GM23248 (cell line): ENCODE data around the gene GLP1R. TPM values are rescaled to one million over a fixed set of nuclear protein-coding genes. Genes with fewer than 3 reads are reported as not detected.

Experiments
- DNase-seq: peaks from one replicate; pipeline ENCODE4 v3.0.0-alpha.2; 2015
- H2AFZ ChIP-seq: fragments of 200-600 bp; sonication (generic); 2 replicates; pipeline ENCODE4 v1.6.1; 2016; ENCODE audit warnings: antibody characterized with exemption
- H3F3A ChIP-seq: fragments of 200-600 bp; sonication (generic); 2 replicates; pipeline ENCODE4 v1.6.1; 2016; ENCODE audit warnings: mild to moderate bottlenecking, antibody characterized with exemption, mixed run types; ENCODE audit not compliant: insufficient read depth
- H3K27ac ChIP-seq: fragments of 200-600 bp; sonication (generic); 2 replicates; pipeline ENCODE4 v1.5.1; 2016; ENCODE audit warnings: mild to moderate bottlenecking
- H3K27me3 ChIP-seq: fragments of 200-600 bp; sonication (generic); replicated peaks from 2 replicates; pipeline ENCODE4 v1.6.1; 2016; ENCODE audit warnings: mild to moderate bottlenecking; ENCODE audit not compliant: insufficient read depth
- H3K36me3 ChIP-seq: fragments of 200-600 bp; sonication (generic); 2 replicates; pipeline ENCODE4 v1.6.1; 2016; ENCODE audit warnings: low read depth, mild to moderate bottlenecking
- H3K4me1 ChIP-seq: fragments of 200-600 bp; sonication (generic); 2 replicates; pipeline ENCODE4 v1.6.1; 2016; ENCODE audit warnings: mild to moderate bottlenecking; ENCODE audit not compliant: insufficient read depth
- H3K4me2 ChIP-seq: fragments of 200-600 bp; sonication (generic); one replicate; pipeline ENCODE4 v1.6.1; 2016; ENCODE audit warnings: mild to moderate bottlenecking; ENCODE audit not compliant: unreplicated experiment
- H3K4me3 ChIP-seq: fragments of 200-600 bp; sonication (generic); 2 replicates; pipeline ENCODE4 v1.5.1; 2016; ENCODE audit warnings: mild to moderate bottlenecking
- H3K79me2 ChIP-seq: fragments of 200-600 bp; sonication (generic); 2 replicates; pipeline ENCODE4 v1.6.1; 2016; ENCODE audit warnings: mild to moderate bottlenecking; ENCODE audit not compliant: insufficient read depth
- H3K9ac ChIP-seq: fragments of 200-600 bp; sonication (generic); 2 replicates; pipeline ENCODE4 v1.6.1; 2016; ENCODE audit warnings: mild to moderate bottlenecking
- H3K9me2 ChIP-seq: fragments of 200-600 bp; sonication (generic); 2 replicates; pipeline ENCODE4 v1.6.1; 2016; ENCODE audit warnings: mixed run types, mild to moderate bottlenecking, moderate library complexity; ENCODE audit not compliant: insufficient read depth
- H3K9me3 ChIP-seq: fragments of 200-600 bp; sonication (generic); one replicate; pipeline ENCODE4 v1.6.1; 2017; ENCODE audit warnings: low read depth
- H4K20me1 ChIP-seq: fragments of 200-600 bp; sonication (generic); 2 replicates; pipeline ENCODE4 v1.6.0; 2016; ENCODE audit not compliant: insufficient read depth
- EZH2 ChIP-seq: fragments of 200-600 bp; sonication (generic); IDR thresholded peaks from 2 replicates; pipeline ENCODE4 v1.6.1; 2018; ENCODE audit warnings: antibody characterized with exemption, mild to moderate bottlenecking; ENCODE audit not compliant: insufficient read depth, poor library complexity, severe bottlenecking
- EZH2phosphoT487 ChIP-seq: fragments of 200-600 bp; sonication (generic); IDR thresholded peaks from 2 replicates; pipeline ENCODE4 v1.6.1; 2018; ENCODE audit warnings: antibody characterized with exemption, moderate library complexity, mild to moderate bottlenecking, low read depth; ENCODE audit not compliant: insufficient read depth
- WGBS, 2 experiments: methylation state at CpG; one replicate each; pipeline ENCODE4 v1.1.6; 2015 to 2017; ENCODE audit warnings: low lambda C conversion rate in 2 of 2, low coverage in 1 of 2; ENCODE audit errors: missing lambda C conversion rate in 2 of 2; 5-methylcytosine and 5-hydroxymethylcytosine counted together
- in situ Hi-C: fragments of 300-500 bp; cut with MboI; formaldehyde crosslinking; loops from 2 replicates; pipeline ENCODE4 v1.15.0; 2020
- polyA plus RNA-seq: library from polyadenylated mRNA; unstranded; fragments of >200 nt; fragmentation: Nextera tagmentation; extraction: Ambion mirVana; gene quantifications from 2 replicates; pipeline ENCODE4 v1.2.1, GENCODE V29; 2016
- total RNA-seq: library from RNA; depleted of rRNA; stranded (reverse); fragments of >200 nt; shearing (Covaris generic); gene quantifications from 2 replicates; pipeline ENCODE4 v1.2.3, GENCODE V29; 2014

The GLP1R gene
- total and polyA plus RNA-seq, 2 experiments from 2014 or later, result not detected

GRCh38 chr6:39077882-39078594, 29.5 kb downstream of the GLP1R start:
- in situ Hi-C loops, result no loop called here
- Histone ChIP-seq H3K4me1 (no peaks in the 10 kb centered on the region), H3K9me2 (no peaks in the 10 kb centered on the region), H3K27me3 (no peaks in the 10 kb centered on the region), H4K20me1 (no peaks in the 10 kb centered on the region), H3K4me2 (no peak overlapping the region), H3K4me3 (no peak overlapping the region), H3K9me3 (no peaks in the 10 kb centered on the region), H3F3A (no peaks in the 10 kb centered on the region), H3K9ac (no peak overlapping the region), H3K27ac (no peak overlapping the region), H2AFZ (no peak overlapping the region), H3K79me2 (no peaks in the 10 kb centered on the region), H3K36me3 (no peaks in the 10 kb centered on the region)
- 53 to 57% methylated on average over 11 of the region's 11 CpGs for WGBS, 2 experiments
- TF ChIP-seq EZH2phosphoT487, result no peak
- no peak for TF ChIP-seq EZH2
- DNase-seq, result no peak

- Histone ChIP-seq H3K27ac (no peak overlapping the region), H3K27me3 (no peaks in the 10 kb centered on the region), H3F3A (no peaks in the 10 kb centered on the region), H3K9ac (no peak overlapping the region), H4K20me1 (no peaks in the 10 kb centered on the region), H3K9me2 (no peaks in the 10 kb centered on the region), H3K4me3 (no peak overlapping the region), H2AFZ (no peak overlapping the region), H3K36me3 (no peaks in the 10 kb centered on the region), H3K4me1 (no peaks in the 10 kb centered on the region), H3K4me2 (no peak overlapping the region), H3K9me3 (no peaks in the 10 kb centered on the region), H3K79me2 (no peaks in the 10 kb centered on the region)
- TF ChIP-seq EZH2 (no peak), EZH2phosphoT487 (no peak)
- in situ Hi-C loops, result no loop called here
- no peak for DNase-seq
- 36 to 42% methylated on average over 3 of the region's 3 CpGs for WGBS, 2 experiments
Measured at GRCh38 chr6:39078695-39079094, 30.1 kb downstream of the GLP1R start.

- Histone ChIP-seq H3K9me2 (no peaks in the 10 kb centered on the region), H3K36me3 (no peaks in the 10 kb centered on the region), H3K27ac (no peak overlapping the region), H2AFZ (no peak overlapping the region), H3K9me3 (no peaks in the 10 kb centered on the region), H3F3A (no peaks in the 10 kb centered on the region), H3K4me2 (no peak overlapping the region), H3K79me2 (no peaks in the 10 kb centered on the region), H3K4me3 (no peak overlapping the region), H3K27me3 (no peaks in the 10 kb centered on the region), H3K4me1 (no peaks in the 10 kb centered on the region), H4K20me1 (no peaks in the 10 kb centered on the region), H3K9ac (no peak overlapping the region)
- DNase-seq, result no peak
- in situ Hi-C loops, result no loop called here
- 40 to 44% methylated on average over 8 of the region's 8 CpGs for WGBS, 2 experiments
- TF ChIP-seq EZH2phosphoT487, result no peak
- TF ChIP-seq EZH2, result no peak
Measured at GRCh38 chr6:39079197-39080125, 30.9 kb downstream of the GLP1R start.

- no peaks in the 10 kb centered on the region for H3K4me1 ChIP-seq
- no peaks in the 10 kb centered on the region for H3K79me2 ChIP-seq
- no peaks in the 10 kb centered on the region for H3F3A ChIP-seq
- H3K4me2 ChIP-seq, result no peak overlapping the region
- H3K36me3 ChIP-seq, result no peaks in the 10 kb centered on the region
- in situ Hi-C loops, result no loop called here
- TF ChIP-seq EZH2phosphoT487 (no peak), EZH2 (no peak)
- 35% methylated on average over 5 of the region's 5 CpGs for WGBS, 2 experiments
- H3K9me3 ChIP-seq, result no peaks in the 10 kb centered on the region
- no peaks in the 10 kb centered on the region for H4K20me1 ChIP-seq
- no peaks in the 10 kb centered on the region for H3K9me2 ChIP-seq
- no peak overlapping the region for H3K4me3 ChIP-seq
- H3K27ac ChIP-seq, result no peak overlapping the region
- no peak for DNase-seq
- no peak overlapping the region for H2AFZ ChIP-seq
- H3K9ac ChIP-seq, result no peak overlapping the region
- no peaks in the 10 kb centered on the region for H3K27me3 ChIP-seq
Measured at GRCh38 chr6:39080246-39080875, 31.8 kb downstream of the GLP1R start.
